HEK293T (cell line): ENCODE data around the gene SPATA1.

ENCODE experiments used
- NFRKB ChIP-seq: fragments of 450-650 bp; IDR thresholded peaks from 2 replicates; pipeline ENCODE4 v1.6.1; 2016; ENCODE audit warnings: mild to moderate bottlenecking, moderate library complexity
- SP1 ChIP-seq: fragments of 450-650 bp; IDR thresholded peaks from 2 replicates; pipeline ENCODE4 v1.6.1; 2017

- TF ChIP-seq SP1 (no peak), NFRKB (no peak)
These were observed 2.8 kb downstream of the SPATA1 start for GRCh38 chr1:84509029-84509428.
